ENCODE data around the gene NABP2. TPM values are rescaled to one million over a fixed set of nuclear protein-coding genes. Genes with fewer than 3 reads are reported as not detected.
"Not testable (repeated sequence)": the region's sequence is repeated elsewhere in the genome, so short reads cannot be mapped to it uniquely, and the experiment has no call there.

Gene NABP2
- total RNA-seq, 1 donor from 2014 or later = 17.8 TPM

DNA sequence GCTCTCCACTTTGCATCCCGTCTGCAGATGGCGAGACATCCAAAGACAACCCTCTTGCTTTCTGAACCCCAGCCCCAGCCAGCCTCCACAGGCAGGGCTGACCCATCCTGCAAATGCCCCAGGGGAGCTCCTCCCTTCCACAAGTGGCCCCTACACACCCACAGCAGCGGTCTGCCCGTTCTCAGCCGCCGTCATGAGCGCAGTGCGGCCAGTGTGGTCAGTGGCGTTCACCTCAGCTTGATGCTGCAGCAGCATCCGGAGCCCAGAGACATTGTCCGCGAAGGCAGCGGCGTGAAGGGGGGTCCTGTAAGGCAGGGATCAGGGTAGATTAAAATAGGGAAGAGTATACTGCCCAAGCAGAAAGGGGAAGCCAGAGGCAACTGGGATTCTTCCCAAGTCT lies 20.4 kb downstream of the NABP2 start:
- no peak for DNase-seq (ENCODE audit: low read depth)

DNA sequence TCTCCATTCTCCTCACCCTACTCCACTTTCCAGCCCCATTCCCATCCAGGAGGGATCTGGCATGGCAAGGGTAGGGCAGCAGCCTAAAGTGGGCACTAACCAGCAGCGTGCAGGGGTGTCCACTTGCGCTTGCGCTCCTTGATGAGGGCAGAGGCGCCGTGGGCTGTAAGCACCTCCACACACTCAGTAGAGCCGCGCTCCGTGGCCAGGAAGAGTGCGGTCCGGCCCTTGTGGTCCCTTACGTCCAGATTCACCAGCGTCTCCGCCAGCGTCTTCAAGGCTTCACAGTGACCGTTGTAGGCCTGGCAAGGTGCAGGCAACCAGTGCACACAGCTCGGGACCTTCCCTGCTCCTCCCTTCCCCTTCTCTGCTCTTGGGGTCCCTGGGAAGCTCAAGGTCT lies 23.8 kb downstream of the NABP2 start:
- DNase-seq (ENCODE audit: low read depth) = no peak

DNA sequence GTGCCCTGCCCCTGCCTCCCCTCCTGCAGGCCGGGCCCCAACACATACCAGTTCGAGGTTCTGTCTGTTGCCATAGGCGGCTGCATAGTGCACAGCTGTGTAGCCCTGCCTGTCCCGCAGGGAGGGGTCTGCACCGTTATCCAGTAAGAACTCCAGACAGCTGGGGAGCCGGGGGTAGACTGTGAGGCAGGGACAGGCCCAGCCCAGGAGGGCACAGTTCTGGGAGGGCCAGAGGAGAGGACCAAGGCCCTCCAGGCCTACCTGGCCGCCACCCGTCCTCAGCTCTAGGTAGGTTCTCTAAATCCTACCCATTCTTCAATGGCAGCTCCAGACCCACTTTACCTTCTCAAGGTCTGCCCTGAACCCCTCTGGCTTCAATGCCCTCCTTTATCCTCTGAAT lies 24.6 kb downstream of the NABP2 start:
- DNase-seq (ENCODE audit: low read depth) = no peak

- no peak for DNase-seq (ENCODE audit: low read depth)
Observed at GRCh38 chr12:56252649-56253048, 28.5 kb downstream of the NABP2 start.

GRCh38 chr12:56253091-56253490 lies 28.9 kb downstream of the NABP2 start:
- DNase-seq (ENCODE audit: low read depth) = no peak

DNA sequence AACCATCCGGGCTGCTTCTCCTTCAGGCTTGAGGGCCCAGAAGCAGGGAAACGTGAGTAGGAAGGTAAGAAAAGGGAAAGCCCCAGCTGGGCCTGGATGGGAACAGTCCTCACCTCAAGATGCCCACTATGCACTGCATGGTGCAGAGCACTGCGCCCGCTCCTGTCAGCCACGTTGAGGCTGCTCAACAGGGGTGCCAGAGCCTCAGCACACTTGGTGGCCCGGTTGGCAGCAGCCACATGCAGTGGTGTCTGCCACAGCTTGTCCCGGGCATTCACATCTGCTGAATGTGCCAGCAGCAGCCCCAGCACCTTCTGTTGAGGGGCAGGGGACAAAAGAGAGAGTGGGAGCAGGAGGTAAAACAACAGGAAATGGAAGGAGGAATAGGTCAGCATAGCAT lies 31.5 kb downstream of the NABP2 start:
- no peak for DNase-seq (ENCODE audit: low read depth)

GRCh38 chr12:56256326-56256960 lies 32.3 kb downstream of the NABP2 start:
- DNase-seq (ENCODE audit: low read depth) = peak; percentile 44

GRCh38 chr12:56257071-56257470 lies 32.9 kb downstream of the NABP2 start:
- no peak for DNase-seq (ENCODE audit: low read depth)

DNA sequence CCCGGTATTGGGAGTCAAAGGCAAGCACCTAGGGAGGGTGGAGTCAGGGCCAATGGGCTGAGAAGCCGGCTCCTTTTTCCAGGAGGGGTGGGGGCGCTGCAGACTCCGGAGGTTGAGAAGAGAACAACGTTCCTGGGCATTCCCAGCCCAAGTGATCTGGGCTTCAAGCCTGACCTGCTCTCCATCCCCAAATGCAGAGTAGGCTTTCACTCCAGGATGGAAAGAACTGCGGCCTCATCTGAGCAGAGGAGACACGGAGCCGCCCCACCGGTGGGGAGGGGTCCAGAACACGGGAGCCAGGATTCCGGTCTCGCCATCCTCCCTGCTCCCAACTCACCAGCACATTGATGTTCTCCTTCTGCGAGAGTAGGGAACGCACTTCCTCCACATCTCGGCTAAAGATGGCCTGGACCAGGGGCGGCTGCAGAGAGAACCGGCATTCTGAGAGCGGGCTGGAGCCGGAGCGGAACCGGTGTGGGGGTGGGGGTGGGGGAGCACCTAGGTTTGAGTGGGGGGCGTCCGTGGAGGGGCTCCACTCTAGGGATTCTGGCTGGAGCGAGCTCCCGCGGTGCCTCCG lies 33.4 kb downstream of the NABP2 start:
- peak; percentile 26 for DNase-seq (ENCODE audit: low read depth)

- peak; percentile 20 for DNase-seq (ENCODE audit: low read depth)
Observed at GRCh38 chr12:56258068-56258819, 34.1 kb downstream of the NABP2 start, which contains the start of gene ANKRD52. Gene ANKRD52, minus strand, starts transcription at chr12:56258384. Its CDS starts 115 bp downstream, at chr12:56258269.

- no peak for DNase-seq (ENCODE audit: low read depth)
Observed at GRCh38 chr12:56258820-56259183, 34.7 kb downstream of the NABP2 start.

- no peak for DNase-seq (ENCODE audit: low read depth)
Observed at GRCh38 chr12:56260380-56260779, 36.2 kb downstream of the NABP2 start.

DNA sequence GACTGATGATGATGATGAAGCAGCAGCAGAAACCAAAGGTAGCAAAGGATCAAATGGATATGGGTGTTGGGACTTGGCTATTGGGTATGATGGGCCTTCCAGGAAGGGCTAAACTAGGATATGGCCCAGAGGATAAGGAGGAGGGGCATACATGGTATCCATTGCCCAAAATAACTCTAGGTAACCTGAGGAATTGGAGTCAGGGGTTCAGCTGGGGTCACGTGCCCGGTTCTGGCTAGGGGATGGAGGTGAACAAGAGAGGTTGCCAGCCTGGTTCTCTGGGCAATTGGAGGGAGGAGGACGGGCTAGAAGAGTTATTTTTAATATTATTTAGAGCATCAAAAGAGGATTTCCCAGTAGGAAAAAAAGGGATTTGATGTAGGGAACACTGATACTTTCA lies 36.8 kb downstream of the NABP2 start:
- no peak for DNase-seq (ENCODE audit: low read depth)

- peak; percentile 71 for DNase-seq (ENCODE audit: low read depth)
Observed at GRCh38 chr12:56261503-56262232, 37.5 kb downstream of the NABP2 start.

- DNase-seq (ENCODE audit: low read depth) = not testable (repeated sequence)
Observed at GRCh38 chr12:56262955-56263354, 38.8 kb downstream of the NABP2 start.

DNA sequence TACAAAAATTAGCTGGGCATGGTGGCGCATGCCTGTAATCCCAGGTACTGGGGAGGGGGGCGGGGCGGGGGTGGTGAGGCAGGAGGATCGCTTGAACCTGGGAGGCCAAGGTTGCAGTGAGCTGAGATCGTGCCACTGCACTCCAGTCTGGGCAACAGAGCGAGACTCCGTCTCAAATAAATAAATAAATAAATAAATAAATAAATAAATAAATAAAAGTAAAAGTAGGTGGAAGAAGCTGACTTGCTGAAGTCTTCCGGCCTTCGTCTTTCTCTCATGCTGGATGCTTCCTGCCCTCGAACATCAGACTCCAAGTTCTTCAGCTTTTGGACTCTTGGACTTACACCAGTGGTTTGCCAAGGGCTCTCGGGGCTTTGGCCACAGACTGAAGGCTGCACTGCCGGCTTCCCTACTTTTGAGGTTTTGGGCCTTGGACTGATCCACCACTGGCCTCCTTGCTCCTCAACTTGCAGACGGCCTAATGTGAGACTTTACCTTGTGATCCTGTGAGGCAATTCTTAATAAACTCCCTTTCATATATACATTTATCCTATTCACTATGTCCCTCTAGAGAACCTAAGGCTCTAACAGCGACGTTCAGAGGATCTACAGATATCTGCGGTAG lies 42.0 kb downstream of the NABP2 start:
- not testable (repeated sequence) for DNase-seq (ENCODE audit: low read depth)

GRCh38 chr12:56266693-56267442 lies 42.7 kb downstream of the NABP2 start, which contains the start of gene COQ10A:
Gene COQ10A, plus strand, starts transcription at chr12:56266942. Its CDS starts 177 bp downstream, at chr12:56267119.
- peak; percentile 73 for DNase-seq (ENCODE audit: low read depth)

- no peak for DNase-seq (ENCODE audit: low read depth)
Observed at GRCh38 chr12:56267443-56268071, 43.4 kb downstream of the NABP2 start.

DNA sequence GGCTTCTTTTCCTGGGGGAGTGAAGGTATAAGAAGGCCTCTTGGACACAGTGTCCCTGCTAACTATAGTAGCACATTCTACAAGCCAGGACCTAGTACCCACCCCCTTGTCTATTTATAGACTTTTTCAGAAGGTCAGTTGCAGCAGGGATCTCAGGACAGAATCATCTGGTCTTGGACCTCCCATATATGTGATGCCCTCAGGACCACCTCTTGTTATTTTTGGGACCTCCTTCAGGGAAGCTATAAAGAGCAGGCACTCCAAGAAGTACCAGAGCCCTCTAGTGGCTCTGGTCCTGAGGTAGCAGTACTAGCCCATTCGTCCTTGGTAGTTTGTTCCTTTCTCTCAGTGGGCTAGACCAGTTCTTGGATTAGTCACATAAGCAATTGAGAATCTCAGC lies 46.9 kb downstream of the NABP2 start:
- DNase-seq (ENCODE audit: low read depth) = peak; percentile 27

GRCh38 chr12:56272468-56272867 lies 48.3 kb downstream of the NABP2 start:
- not testable (repeated sequence) for DNase-seq (ENCODE audit: low read depth)

DNA sequence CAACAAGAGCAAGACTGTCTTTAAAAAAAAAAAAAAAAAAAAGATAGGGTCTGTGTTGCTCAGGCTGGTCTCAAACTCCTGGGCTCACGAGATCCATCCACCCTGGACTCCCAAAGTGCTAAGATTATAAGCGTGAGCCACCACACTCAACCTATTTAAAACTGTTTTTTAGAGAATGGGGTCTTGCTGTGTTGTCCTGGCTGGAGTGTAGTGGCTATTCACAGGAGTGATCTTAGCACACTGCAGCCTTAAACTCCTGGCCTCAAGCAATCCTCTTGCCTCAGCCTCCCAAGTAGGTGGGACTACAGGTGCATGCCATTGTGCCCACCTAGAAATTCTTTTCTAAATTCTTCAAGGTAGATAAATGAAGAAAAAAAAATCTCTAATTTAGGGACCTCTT lies 50.2 kb downstream of the NABP2 start:
- DNase-seq (ENCODE audit: low read depth) = no peak

All from renal cortical epithelial cell (primary cell).